Measurements from ENCODE around the gene CHST11. TPM values are rescaled to one million over a fixed set of nuclear protein-coding genes. Genes with fewer than 3 reads are reported as not detected.

CHST11 gene
- total RNA-seq, 1 experiment from 2014 or later, result 1.1 TPM

GRCh38 chr12:104722601-104723534, 266.1 kb downstream of the CHST11 start:
- H3K27ac ChIP-seq (ENCODE audit: low read depth, low read length, poor library complexity, severe bottlenecking), result no peak overlapping the region
- ChIA-PET CTCF (no interaction called here), POLR2A (ENCODE audit: low non-redundant PET) (no interaction called here)
- intact Hi-C loops (cut with micrococcal nuclease; ENCODE audit: unreplicated experiment), result no loop called here
- H3K4me1 ChIP-seq (ENCODE audit: insufficient read depth, low read length, poor library complexity, severe bottlenecking), result no peaks in the 10 kb centered on the region
- H3K9me3 ChIP-seq (ENCODE audit: low read depth, low read length, poor library complexity, severe bottlenecking), result no peaks in the 10 kb centered on the region
- H3K4me3 ChIP-seq (ENCODE audit: low read depth, low read length, poor library complexity, severe bottlenecking), result no peak overlapping the region
- DNase-seq (ENCODE audit: low spot score), result no peak
- BruUV-seq (replicated peaks), result no TSS peak
- H3K27me3 ChIP-seq (replicated peaks; ENCODE audit: insufficient read depth, low read depth, low read length, poor library complexity), result no peaks in the 10 kb centered on the region
- TF ChIP-seq, protein P1, sequence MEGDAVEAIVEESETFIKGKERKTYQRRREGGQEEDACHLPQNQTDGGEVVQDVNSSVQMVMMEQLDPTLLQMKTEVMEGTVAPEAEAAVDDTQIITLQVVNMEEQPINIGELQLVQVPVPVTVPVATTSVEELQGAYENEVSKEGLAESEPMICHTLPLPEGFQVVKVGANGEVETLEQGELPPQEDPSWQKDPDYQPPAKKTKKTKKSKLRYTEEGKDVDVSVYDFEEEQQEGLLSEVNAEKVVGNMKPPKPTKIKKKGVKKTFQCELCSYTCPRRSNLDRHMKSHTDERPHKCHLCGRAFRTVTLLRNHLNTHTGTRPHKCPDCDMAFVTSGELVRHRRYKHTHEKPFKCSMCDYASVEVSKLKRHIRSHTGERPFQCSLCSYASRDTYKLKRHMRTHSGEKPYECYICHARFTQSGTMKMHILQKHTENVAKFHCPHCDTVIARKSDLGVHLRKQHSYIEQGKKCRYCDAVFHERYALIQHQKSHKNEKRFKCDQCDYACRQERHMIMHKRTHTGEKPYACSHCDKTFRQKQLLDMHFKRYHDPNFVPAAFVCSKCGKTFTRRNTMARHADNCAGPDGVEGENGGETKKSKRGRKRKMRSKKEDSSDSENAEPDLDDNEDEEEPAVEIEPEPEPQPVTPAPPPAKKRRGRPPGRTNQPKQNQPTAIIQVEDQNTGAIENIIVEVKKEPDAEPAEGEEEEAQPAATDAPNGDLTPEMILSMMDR (conservative IDR thresholded peaks at IDR 0.05; ENCODE audit: low read depth, low read length), result no peak
- no peak for TF ChIP-seq EZH2 (IDR thresholded peaks at IDR 0.05; ENCODE audit: borderline replicate concordance, low read depth, low read length, poor library complexity, severe bottlenecking)
- no peaks in the 10 kb centered on the region for H3K36me3 ChIP-seq (ENCODE audit: insufficient read depth, low read length, poor library complexity, severe bottlenecking)

DNA sequence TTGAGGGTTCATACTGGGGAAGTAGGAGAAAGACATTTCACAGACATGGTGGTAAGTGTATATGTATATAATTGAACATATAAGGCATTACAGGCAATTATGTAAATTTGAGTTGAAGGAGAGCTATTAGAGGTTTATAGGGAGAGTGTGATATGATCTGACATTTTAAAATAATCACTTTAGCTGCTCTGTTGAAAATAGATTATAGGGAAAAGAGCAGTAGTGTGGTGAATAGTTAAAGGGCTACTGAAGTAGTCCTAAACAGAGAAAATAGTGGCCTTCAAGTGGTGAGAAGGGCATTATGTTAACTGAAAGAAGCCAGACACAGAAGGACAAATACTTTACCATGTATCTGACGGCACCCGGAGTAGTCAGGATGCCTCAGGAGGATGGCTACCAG, 267.1 kb downstream of the CHST11 start:
- no peaks in the 10 kb centered on the region for H3K9me3 ChIP-seq (ENCODE audit: low read depth, low read length, poor library complexity, severe bottlenecking)
- H3K27me3 ChIP-seq (replicated peaks; ENCODE audit: insufficient read depth, low read depth, low read length, poor library complexity), result no peaks in the 10 kb centered on the region
- ChIA-PET CTCF (no interaction called here), POLR2A (ENCODE audit: low non-redundant PET) (no interaction called here)
- H3K36me3 ChIP-seq (ENCODE audit: insufficient read depth, low read length, poor library complexity, severe bottlenecking), result no peaks in the 10 kb centered on the region
- no peak overlapping the region for H3K4me3 ChIP-seq (ENCODE audit: low read depth, low read length, poor library complexity, severe bottlenecking)
- H3K27ac ChIP-seq (ENCODE audit: low read depth, low read length, poor library complexity, severe bottlenecking), result no peak overlapping the region
- intact Hi-C loops (cut with micrococcal nuclease; ENCODE audit: unreplicated experiment), result no loop called here
- no peaks in the 10 kb centered on the region for H3K4me1 ChIP-seq (ENCODE audit: insufficient read depth, low read length, poor library complexity, severe bottlenecking)
- no TSS peak for BruUV-seq (replicated peaks)
- TF ChIP-seq, protein P1 (conservative IDR thresholded peaks at IDR 0.05; ENCODE audit: low read depth, low read length), result no peak
- TF ChIP-seq EZH2 (IDR thresholded peaks at IDR 0.05; ENCODE audit: borderline replicate concordance, low read depth, low read length, poor library complexity, severe bottlenecking), result no peak
- no peak for DNase-seq (ENCODE audit: low spot score)

DNA sequence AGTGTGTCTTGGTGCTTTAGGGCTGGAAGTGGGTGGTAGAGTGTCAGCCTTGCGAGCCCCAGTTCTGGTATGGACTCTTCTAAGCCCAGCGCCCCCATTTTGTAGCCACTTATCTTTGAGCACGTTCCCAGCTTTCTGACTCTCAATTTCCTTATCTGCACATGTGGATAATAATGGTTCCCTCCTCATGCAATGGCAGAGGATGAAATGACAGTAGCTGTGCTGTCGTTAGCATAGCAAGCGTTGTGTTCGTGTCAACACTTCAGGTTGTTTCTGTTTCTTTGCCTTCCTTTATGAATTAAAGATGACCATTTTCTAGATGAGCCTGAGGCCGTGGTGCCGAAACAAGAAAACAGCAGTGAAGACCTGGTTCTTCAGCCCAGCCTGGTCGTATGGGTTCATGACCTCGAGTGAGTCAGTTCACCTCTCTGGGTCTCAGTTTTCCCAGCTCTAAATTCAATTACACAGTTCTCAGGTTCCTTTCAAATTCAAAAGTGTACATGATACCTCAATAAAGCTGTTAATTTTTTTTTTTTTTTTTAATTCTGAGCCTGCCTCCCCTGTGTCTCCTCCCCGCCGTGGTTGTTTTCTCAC, 268.3 kb downstream of the CHST11 start:
- ChIA-PET CTCF (no interaction called here), POLR2A (ENCODE audit: low non-redundant PET) (no interaction called here)
- no peaks in the 10 kb centered on the region for H3K9me3 ChIP-seq (ENCODE audit: low read depth, low read length, poor library complexity, severe bottlenecking)
- TF ChIP-seq EZH2 (IDR thresholded peaks at IDR 0.05; ENCODE audit: borderline replicate concordance, low read depth, low read length, poor library complexity, severe bottlenecking), result no peak
- TF ChIP-seq, protein P1 (conservative IDR thresholded peaks at IDR 0.05; ENCODE audit: low read depth, low read length), result no peak
- intact Hi-C loops (cut with micrococcal nuclease; ENCODE audit: unreplicated experiment), result no loop called here
- H3K27me3 ChIP-seq (replicated peaks; ENCODE audit: insufficient read depth, low read depth, low read length, poor library complexity), result no peaks in the 10 kb centered on the region
- no peaks in the 10 kb centered on the region for H3K4me1 ChIP-seq (ENCODE audit: insufficient read depth, low read length, poor library complexity, severe bottlenecking)
- H3K36me3 ChIP-seq (ENCODE audit: insufficient read depth, low read length, poor library complexity, severe bottlenecking), result no peaks in the 10 kb centered on the region
- H3K27ac ChIP-seq (ENCODE audit: low read depth, low read length, poor library complexity, severe bottlenecking), result no peak overlapping the region
- DNase-seq (ENCODE audit: low spot score), result no peak
- BruUV-seq (replicated peaks), result no TSS peak
- no peak overlapping the region for H3K4me3 ChIP-seq (ENCODE audit: low read depth, low read length, poor library complexity, severe bottlenecking)

Data from A673 (cell line).